HG03159 (cell line): ENCODE measurements around the gene TSHZ2.

Experiments
- ATAC-seq: cut with Tn5 transposase; IDR thresholded peaks from one replicate; pipeline ENCODE4 v1.9.1; 2021; ENCODE audit warnings: mild to moderate bottlenecking, moderate library complexity; ENCODE audit not compliant: unreplicated experiment

The TSHZ2 gene

GRCh38 chr20:53265304-53265875 is 293.2 kb downstream of the TSHZ2 start:
- no peak for ATAC-seq

GRCh38 chr20:53269380-53269779 is 297.2 kb downstream of the TSHZ2 start:
- no peak for ATAC-seq

- no peak for ATAC-seq
Measured at GRCh38 chr20:53270792-53271375, 298.7 kb downstream of the TSHZ2 start.

GRCh38 chr20:53274365-53274764 is 302.2 kb downstream of the TSHZ2 start:
- ATAC-seq, result no peak

- ATAC-seq, result no peak
Measured at GRCh38 chr20:53274807-53275206, 302.6 kb downstream of the TSHZ2 start.

- no peak for ATAC-seq
Measured at GRCh38 chr20:53276143-53276542, 304.0 kb downstream of the TSHZ2 start.

- no peak for ATAC-seq
Measured at GRCh38 chr20:53278555-53278954, 306.4 kb downstream of the TSHZ2 start.

- no peak for ATAC-seq
Measured at GRCh38 chr20:53279735-53280134, 307.6 kb downstream of the TSHZ2 start.

- no peak for ATAC-seq
Measured at GRCh38 chr20:53281557-53282117, 309.5 kb downstream of the TSHZ2 start.

GRCh38 chr20:53282217-53282955 is 310.2 kb downstream of the TSHZ2 start:
- ATAC-seq, result no peak

GRCh38 chr20:53283011-53283410 is 310.9 kb downstream of the TSHZ2 start:
- ATAC-seq, result no peak

GRCh38 chr20:53283597-53283996 is 311.4 kb downstream of the TSHZ2 start:
- no peak for ATAC-seq

GRCh38 chr20:53284256-53284655 is 312.1 kb downstream of the TSHZ2 start:
- no peak for ATAC-seq

GRCh38 chr20:53284696-53285095 is 312.5 kb downstream of the TSHZ2 start:
- no peak for ATAC-seq

GRCh38 chr20:53287357-53288042 is 315.3 kb downstream of the TSHZ2 start:
- no peak for ATAC-seq

- no peak for ATAC-seq
Measured at GRCh38 chr20:53291548-53291947, 319.4 kb downstream of the TSHZ2 start.

- no peak for ATAC-seq
Measured at GRCh38 chr20:53292347-53292746, 320.2 kb downstream of the TSHZ2 start.

- ATAC-seq, result no peak
Measured at GRCh38 chr20:53294804-53295203, 322.6 kb downstream of the TSHZ2 start.

GRCh38 chr20:53296025-53296424 is 323.9 kb downstream of the TSHZ2 start:
- ATAC-seq, result no peak

GRCh38 chr20:53296451-53297153 is 324.4 kb downstream of the TSHZ2 start:
- ATAC-seq, result no peak

- ATAC-seq, result no peak
Measured at GRCh38 chr20:53297154-53297529, 325.0 kb downstream of the TSHZ2 start.
